CD8-positive, alpha-beta memory T cell (primary cell): ENCODE measurements around the gene CRISPLD2. TPM values are rescaled to one million over a fixed set of nuclear protein-coding genes. Genes with fewer than 3 reads are reported as not detected.

Experiments
- CTCF ChIA-PET: fragments of 350-600 bp; sonication (Branson Sonifier 250); formaldehyde crosslinking; loops from one replicate; lab custom pipeline; 2021; ENCODE audit warnings: antibody characterized with exemption; lab: Charles Lee
- POLR2A ChIA-PET: fragments of 350-600 bp; sonication (Branson Sonifier 250); formaldehyde crosslinking; loops from one replicate; lab custom pipeline; 2021; ENCODE audit warnings: antibody characterized with exemption; lab: Charles Lee
- DNase-seq, 5 donors: peaks; one replicate each; pipeline versions ENCODE4 v3.0.0 to v3.0.0-alpha.2; 2020 to 2022; ENCODE audit warnings: mixed read lengths in 1 of 5
- H3K27ac ChIP-seq: one replicate; pipeline ENCODE4 v1.7.0; 2013; ENCODE audit warnings: low read depth, mild to moderate bottlenecking, low read length, moderate library complexity
- H3K27me3 ChIP-seq: 2 replicates; pipeline ENCODE4 v1.7.0; 2013; ENCODE audit warnings: low read length, mild to moderate bottlenecking; ENCODE audit not compliant: insufficient read depth, poor library complexity, severe bottlenecking
- H3K36me3 ChIP-seq: 2 replicates; pipeline ENCODE4 v1.7.0; 2013; ENCODE audit warnings: mild to moderate bottlenecking, low read length, moderate library complexity; ENCODE audit not compliant: insufficient read depth
- H3K4me1 ChIP-seq: 2 replicates; pipeline ENCODE4 v1.7.0; 2013; ENCODE audit warnings: mild to moderate bottlenecking, low read length, moderate library complexity; ENCODE audit not compliant: insufficient read depth
- H3K4me3 ChIP-seq: 2 replicates; pipeline ENCODE4 v1.7.0; 2013; ENCODE audit warnings: mild to moderate bottlenecking, low read length
- H3K9me3 ChIP-seq: 2 replicates; pipeline ENCODE4 v1.7.0; 2013; ENCODE audit warnings: mild to moderate bottlenecking, low read length
- H3K27ac Mint-ChIP-seq, 8 donors: one replicate each; pipeline ENCODE4 v1.8.0; 2020 to 2021; ENCODE audit warnings: mixed read lengths in 8 of 8, mild to moderate bottlenecking in 6 of 8, inconsistent platforms in 3 of 8, moderate library complexity in 3 of 8
- H3K27me3 Mint-ChIP-seq, 2 donors: one replicate each; pipeline ENCODE4 v1.8.0; 2020 to 2021; ENCODE audit warnings: mixed read lengths in 2 of 2, mild to moderate bottlenecking in 1 of 2, moderate library complexity in 1 of 2
- H3K36me3 Mint-ChIP-seq, 3 donors: one replicate each; pipeline ENCODE4 v1.8.0; 2020 to 2021; ENCODE audit warnings: mixed read lengths in 3 of 3, inconsistent platforms in 1 of 3, mild to moderate bottlenecking in 1 of 3
- H3K4me1 Mint-ChIP-seq, 3 donors: one replicate each; pipeline ENCODE4 v1.8.0; 2020 to 2021; ENCODE audit warnings: mixed read lengths in 3 of 3, inconsistent platforms in 1 of 3, mild to moderate bottlenecking in 1 of 3
- H3K4me3 Mint-ChIP-seq, 7 donors: one replicate each; pipeline ENCODE4 v1.8.0; 2020 to 2021; ENCODE audit warnings: mixed read lengths in 7 of 7, mild to moderate bottlenecking in 6 of 7, moderate library complexity in 4 of 7, inconsistent platforms in 2 of 7
- H3K9me3 Mint-ChIP-seq, 5 donors: one replicate each; pipeline ENCODE4 v1.8.0; 2020 to 2022; ENCODE audit warnings: mixed read lengths in 5 of 5, mild to moderate bottlenecking in 3 of 5, moderate library complexity in 2 of 5, inconsistent platforms in 1 of 5
- polyA plus RNA-seq: library from polyadenylated mRNA; unstranded; fragments of 300-500 nt; fragmentation: Illumina TruSeq; gene quantifications from one replicate; pipeline ENCODE4 v1.2.3, GENCODE V29; 2021
- total RNA-seq, 2 experiments: library from RNA; stranded (reverse); gene quantifications; one replicate each; pipeline ENCODE4 v1.2.3, GENCODE V29; 2021

Gene CRISPLD2
- total and polyA plus RNA-seq, 3 experiments from 2014 or later, result 0.04 to 0.05 TPM; not detected in 1

DNA sequence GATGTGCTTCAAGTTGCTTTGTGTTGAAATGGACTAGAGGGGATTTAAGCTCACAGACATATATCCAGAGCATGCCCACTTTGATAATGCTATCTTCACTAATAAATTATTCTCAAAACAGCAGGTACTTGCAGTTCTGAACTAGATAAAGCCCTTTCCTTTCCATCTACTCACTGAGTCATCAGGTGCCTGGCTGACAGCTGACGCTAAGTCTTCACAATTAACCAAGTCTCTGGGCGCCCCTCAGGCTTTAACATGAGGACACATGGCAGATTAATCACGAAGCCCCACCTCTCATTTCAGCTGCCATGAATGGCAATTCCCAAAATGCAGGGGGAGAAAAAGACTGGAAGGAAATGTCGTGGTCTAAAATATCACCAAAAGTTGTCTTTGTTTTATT lies 29.5 kb upstream of the CRISPLD2 start:
- POLR2A ChIA-PET, result no interaction called here
- Mint-ChIP-seq H3K4me3 (no peak overlapping the region), H3K4me1 (no peaks in the 10 kb centered on the region), H3K36me3 (peaks cover 0 to 11% (median 6%) of the 10 kb centered on the region in 3 donors), H3K27me3 (no peaks in the 10 kb centered on the region), H3K9me3 (no peaks in the 10 kb centered on the region), H3K27ac (no peak overlapping the region)
- Histone ChIP-seq H3K27me3 (no peaks in the 10 kb centered on the region), H3K27ac (no peak overlapping the region), H3K4me3 (no peak overlapping the region), H3K4me1 (no peaks in the 10 kb centered on the region), H3K9me3 (no peaks in the 10 kb centered on the region), H3K36me3 (no peaks in the 10 kb centered on the region)
- CTCF ChIA-PET, result no interaction called here
- DNase-seq, result no peak

DNA sequence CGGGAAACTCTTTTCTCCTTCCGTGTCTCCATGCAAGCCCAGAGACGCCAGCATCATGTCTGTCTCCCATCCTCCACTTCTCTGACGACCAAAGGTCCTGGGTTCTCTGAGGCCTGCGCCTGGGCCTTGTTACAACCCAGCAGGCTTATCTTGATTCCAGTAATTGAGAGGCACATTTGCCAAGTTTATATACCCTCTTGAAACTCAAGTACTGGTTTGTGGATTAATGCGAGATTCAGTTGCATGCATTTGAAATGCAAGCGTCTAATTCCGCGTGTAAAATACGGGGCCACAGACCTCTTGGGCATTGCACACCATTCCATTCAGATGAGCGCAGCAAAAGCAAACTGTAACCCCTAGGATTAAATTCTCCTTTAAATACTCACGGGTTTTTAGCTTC lies 28.7 kb upstream of the CRISPLD2 start:
- no peak overlapping the region for H3K27ac Mint-ChIP-seq
- no peaks in the 10 kb centered on the region for H3K36me3 ChIP-seq
- no peaks in the 10 kb centered on the region for H3K9me3 Mint-ChIP-seq
- ChIA-PET POLR2A (no interaction called here), CTCF (no interaction called here)
- no peaks in the 10 kb centered on the region for H3K27me3 Mint-ChIP-seq
- no peaks in the 10 kb centered on the region for H3K4me1 Mint-ChIP-seq
- H3K4me3 ChIP-seq, result no peak overlapping the region
- H3K4me1 ChIP-seq, result no peaks in the 10 kb centered on the region
- no peaks in the 10 kb centered on the region for H3K9me3 ChIP-seq
- H3K27ac ChIP-seq, result no peak overlapping the region
- no peak for DNase-seq
- H3K36me3 Mint-ChIP-seq, result peaks cover 0 to 11% (median 6%) of the 10 kb centered on the region in 3 donors
- no peaks in the 10 kb centered on the region for H3K27me3 ChIP-seq
- no peak overlapping the region for H3K4me3 Mint-ChIP-seq

DNA sequence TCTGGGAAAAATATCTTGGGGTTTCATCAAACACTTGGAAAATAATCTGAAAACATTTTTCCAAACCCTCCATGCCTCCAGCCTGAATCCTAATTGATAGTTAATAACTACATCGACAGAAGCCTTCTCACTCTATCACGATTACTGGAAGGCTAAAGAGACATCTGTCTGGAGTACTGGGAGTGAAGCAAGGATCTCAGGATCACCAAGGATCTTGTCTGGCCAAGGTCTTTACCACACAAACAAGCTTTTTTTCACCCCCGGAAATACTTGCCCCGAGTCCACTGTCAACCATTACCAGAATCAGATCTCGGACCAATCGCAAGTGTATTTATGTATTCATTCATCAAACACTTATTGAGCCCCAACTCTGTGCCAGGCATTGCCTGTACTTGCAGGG lies 28.3 kb upstream of the CRISPLD2 start:
- H3K4me3 Mint-ChIP-seq, result no peak overlapping the region

DNA sequence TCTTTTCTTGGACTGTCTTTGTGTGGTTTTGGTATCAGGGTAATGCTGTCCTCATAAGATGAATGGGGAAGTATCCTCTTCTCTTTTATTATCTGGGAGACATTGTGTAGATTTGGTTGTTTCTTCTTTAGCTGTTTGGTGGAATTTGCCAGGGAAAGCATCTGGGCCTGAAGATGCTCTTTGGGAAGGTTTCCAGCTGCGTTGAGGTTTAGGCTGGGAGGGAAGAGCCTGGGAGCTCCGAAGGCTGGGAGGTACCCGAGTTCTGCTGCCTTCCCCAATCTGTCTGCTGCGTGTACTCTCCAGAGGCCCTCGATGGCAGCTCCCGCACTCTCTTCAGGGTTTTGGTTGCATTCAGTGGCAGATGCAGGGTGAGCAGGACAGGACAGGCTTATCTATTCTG lies 25.6 kb upstream of the CRISPLD2 start:
- H3K4me1 Mint-ChIP-seq, result no peaks in the 10 kb centered on the region
- no peak overlapping the region for H3K27ac ChIP-seq

More for the DNA sequence above, 28.3 kb upstream of the CRISPLD2 start:
- Histone ChIP-seq H3K27me3 (no peaks in the 10 kb centered on the region), H3K4me3 (no peak overlapping the region), H3K9me3 (no peaks in the 10 kb centered on the region), H3K4me1 (no peaks in the 10 kb centered on the region), H3K27ac (no peak overlapping the region), H3K36me3 (no peaks in the 10 kb centered on the region)
- no peak for DNase-seq
- H3K27me3 Mint-ChIP-seq, result no peaks in the 10 kb centered on the region
- CTCF ChIA-PET, result no interaction called here
- H3K36me3 Mint-ChIP-seq, result peaks cover 0 to 13% (median 6%) of the 10 kb centered on the region in 3 donors
- H3K27ac Mint-ChIP-seq, result peak overlapping the region in 1 of 8 donors; percentile 45
- POLR2A ChIA-PET, result no interaction called here
- H3K9me3 Mint-ChIP-seq, result no peaks in the 10 kb centered on the region
- H3K4me1 Mint-ChIP-seq, result no peaks in the 10 kb centered on the region

DNA sequence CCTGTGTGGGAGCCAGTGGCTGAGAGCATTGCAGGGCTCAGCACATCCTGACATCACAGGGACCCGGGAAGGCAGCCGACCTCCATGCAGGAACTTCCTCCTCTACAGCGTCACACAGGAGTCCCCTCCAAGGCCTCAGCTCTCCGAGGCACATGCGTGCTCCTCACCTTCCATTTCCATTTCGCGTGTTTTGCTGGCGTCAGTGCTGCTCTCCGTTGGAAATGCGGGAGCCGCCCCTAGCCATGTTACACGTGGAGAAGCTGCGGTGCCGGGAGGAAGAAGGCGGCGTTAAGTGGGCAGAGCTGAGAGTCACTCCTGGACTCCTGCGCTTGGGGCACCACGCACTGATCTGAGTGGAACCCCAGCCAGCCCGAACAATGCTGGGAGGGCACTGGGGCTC lies 25.2 kb upstream of the CRISPLD2 start:
- no peak overlapping the region for H3K27ac Mint-ChIP-seq
- H3K4me1 ChIP-seq, result no peaks in the 10 kb centered on the region
- peaks cover 0 to 11% (median 6%) of the 10 kb centered on the region in 3 donors for H3K36me3 Mint-ChIP-seq
- CTCF ChIA-PET, result no interaction called here
- no peaks in the 10 kb centered on the region for H3K27me3 ChIP-seq
- H3K9me3 Mint-ChIP-seq, result no peaks in the 10 kb centered on the region
- no peak overlapping the region for H3K4me3 ChIP-seq
- H3K36me3 ChIP-seq, result no peaks in the 10 kb centered on the region
- peaks cover 0 to 3% of the 10 kb centered on the region in 2 donors for H3K27me3 Mint-ChIP-seq
- no peaks in the 10 kb centered on the region for H3K9me3 ChIP-seq
- no peak overlapping the region for H3K27ac ChIP-seq
- no peak for DNase-seq
- POLR2A ChIA-PET, result no interaction called here
- no peaks in the 10 kb centered on the region for H3K4me1 Mint-ChIP-seq
- H3K4me3 Mint-ChIP-seq, result no peak overlapping the region

More for the DNA sequence above, 25.6 kb upstream of the CRISPLD2 start:
- CTCF ChIA-PET, result interaction anchor here (0.7 kb wide), 1 partner anchor 21 kb away, joined by 3 read pairs; no protein-coding TSS in a partner anchor
- H3K36me3 Mint-ChIP-seq, result peaks cover 0 to 11% (median 6%) of the 10 kb centered on the region in 3 donors
- Histone ChIP-seq H3K27me3 (no peaks in the 10 kb centered on the region), H3K36me3 (no peaks in the 10 kb centered on the region), H3K4me1 (no peaks in the 10 kb centered on the region), H3K4me3 (no peak overlapping the region), H3K9me3 (no peaks in the 10 kb centered on the region)
- no peak overlapping the region for H3K27ac Mint-ChIP-seq
- no peaks in the 10 kb centered on the region for H3K9me3 Mint-ChIP-seq
- H3K4me3 Mint-ChIP-seq, result no peak overlapping the region
- POLR2A ChIA-PET, result no interaction called here
- DNase-seq, result no peak
- peaks cover 0 to 3% of the 10 kb centered on the region in 2 donors for H3K27me3 Mint-ChIP-seq

DNA sequence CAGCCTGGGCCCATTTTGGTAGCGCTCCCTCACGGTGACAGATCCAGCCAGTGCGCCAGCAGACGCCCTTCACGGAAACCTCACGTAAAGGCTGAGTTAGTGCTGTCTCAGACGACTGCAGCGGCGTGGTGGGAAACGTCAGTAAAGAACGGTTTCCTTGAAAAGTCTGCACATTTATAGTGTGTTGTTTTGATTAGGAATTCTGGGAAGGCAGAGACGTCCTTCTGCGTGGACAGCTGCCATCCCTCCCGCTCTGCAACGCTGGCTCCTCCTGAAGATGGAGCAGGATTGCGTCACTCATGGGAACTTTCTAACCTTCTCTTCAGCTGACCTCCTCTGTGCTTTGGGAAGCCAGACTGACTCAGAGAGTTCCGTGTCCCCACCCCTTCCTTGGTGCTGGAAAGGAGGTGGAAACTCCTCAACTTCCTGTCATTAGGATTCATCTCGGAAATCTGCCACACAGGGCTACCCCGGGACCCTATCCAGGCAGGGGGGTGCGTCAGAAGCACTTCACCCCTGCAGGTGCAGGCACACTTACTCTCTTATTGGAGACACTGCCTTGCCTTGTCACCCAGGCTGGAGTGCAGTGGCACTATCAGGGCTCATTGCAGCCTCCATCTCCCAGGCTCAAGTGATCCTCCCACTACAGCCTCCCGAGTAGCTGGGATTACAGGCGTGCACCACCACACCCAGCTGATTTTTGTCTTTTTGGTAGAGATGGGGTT lies 24.3 kb upstream of the CRISPLD2 start:
- H3K27me3 ChIP-seq, result no peaks in the 10 kb centered on the region
- Mint-ChIP-seq H3K4me1 (no peaks in the 10 kb centered on the region), H3K9me3 (no peaks in the 10 kb centered on the region), H3K27ac (peak overlapping the region in 1 of 8 donors; percentile 5), H3K36me3 (peaks cover 0 to 10% (median 3%) of the 10 kb centered on the region in 3 donors), H3K27me3 (peaks cover 0 to 3% of the 10 kb centered on the region in 2 donors), H3K4me3 (no peak overlapping the region)
- H3K36me3 ChIP-seq, result no peaks in the 10 kb centered on the region
- DNase-seq, result no peak
- no peak overlapping the region for H3K4me3 ChIP-seq
- POLR2A ChIA-PET, result no interaction called here
- CTCF ChIA-PET, result no interaction called here
- no peaks in the 10 kb centered on the region for H3K9me3 ChIP-seq
- H3K4me1 ChIP-seq, result no peaks in the 10 kb centered on the region
- H3K27ac ChIP-seq, result no peak overlapping the region

DNA sequence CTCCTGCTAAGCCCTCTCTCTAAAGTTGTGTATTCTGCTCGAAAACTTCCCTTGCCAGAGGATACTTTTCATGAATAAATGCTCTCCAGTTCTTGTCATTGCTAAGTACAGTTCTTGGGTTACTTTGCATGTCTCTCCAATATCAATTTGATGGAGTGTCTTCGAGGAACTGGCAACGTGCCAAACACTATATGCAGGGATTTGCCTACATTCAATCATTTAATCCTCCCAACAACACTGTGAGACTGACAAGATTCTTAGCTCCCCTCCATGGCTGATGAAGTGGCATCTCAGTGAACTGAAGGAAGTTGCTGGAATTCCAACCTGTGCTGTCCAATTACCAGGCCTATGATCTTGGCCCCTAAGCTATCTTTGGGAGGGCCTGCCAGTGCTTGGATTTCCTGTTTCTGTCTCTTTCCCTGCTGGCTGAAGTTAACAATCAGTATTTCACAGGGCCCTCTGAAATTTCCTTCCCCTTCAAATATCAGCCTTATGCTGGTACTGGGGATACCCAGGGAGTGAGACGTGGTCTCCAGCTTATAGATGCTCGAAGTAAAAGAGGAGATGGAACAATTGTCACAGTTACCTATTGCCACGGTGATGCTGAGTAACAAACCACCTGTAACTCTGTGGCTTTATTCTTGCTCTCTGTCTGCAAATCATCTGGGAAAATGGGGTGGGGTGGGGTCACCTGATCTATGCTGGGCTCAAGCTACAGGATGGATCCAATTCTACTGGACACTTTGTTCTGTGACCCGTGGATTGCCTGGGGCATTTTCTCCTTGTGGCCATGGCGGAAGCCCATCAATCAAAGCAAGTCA lies 19.4 kb upstream of the CRISPLD2 start:
- H3K4me3 Mint-ChIP-seq, result no peak overlapping the region
- H3K36me3 ChIP-seq, result no peaks in the 10 kb centered on the region
- peaks cover 4 to 8% of the 10 kb centered on the region in 2 donors for H3K27me3 Mint-ChIP-seq
- CTCF ChIA-PET, result interaction anchor here (0.9 kb wide), 1 partner anchor 47 kb away, joined by 4 read pairs; no protein-coding TSS in a partner anchor
- POLR2A ChIA-PET, result no interaction called here
- no peak for DNase-seq
- H3K4me1 ChIP-seq, result no peaks in the 10 kb centered on the region
- no peak overlapping the region for H3K27ac ChIP-seq
- peaks cover 0 to 3% (median 0%) of the 10 kb centered on the region in 3 donors for H3K36me3 Mint-ChIP-seq
- H3K4me3 ChIP-seq, result no peak overlapping the region
- H3K27ac Mint-ChIP-seq, result no peak overlapping the region
- no peaks in the 10 kb centered on the region for H3K27me3 ChIP-seq
- H3K9me3 Mint-ChIP-seq, result no peaks in the 10 kb centered on the region
- H3K4me1 Mint-ChIP-seq, result no peaks in the 10 kb centered on the region
- H3K9me3 ChIP-seq, result no peaks in the 10 kb centered on the region

DNA sequence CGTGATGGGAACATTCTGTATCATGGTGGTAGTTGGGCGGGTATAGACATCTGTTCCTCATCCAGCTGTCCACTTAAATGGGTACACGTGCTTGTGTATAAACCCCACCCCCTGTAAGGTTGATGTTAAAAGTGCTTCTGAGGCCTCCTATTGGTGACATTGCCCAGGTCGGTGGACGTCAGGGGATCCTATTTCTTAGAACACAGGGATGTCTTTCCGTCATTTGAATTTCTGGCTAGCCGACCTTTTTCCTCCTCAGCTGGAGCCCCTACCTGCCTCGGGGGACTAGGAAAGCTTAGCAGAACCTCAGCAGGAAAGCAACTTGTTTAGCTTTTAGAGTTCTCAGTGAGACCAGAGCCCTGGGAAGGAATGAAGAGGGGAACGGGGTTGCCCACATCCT lies 16.6 kb upstream of the CRISPLD2 start:
- CTCF ChIA-PET, result no interaction called here
- no peak for DNase-seq
- Mint-ChIP-seq H3K36me3 (no peaks in the 10 kb centered on the region), H3K4me1 (peaks cover 0 to 5% (median 0%) of the 10 kb centered on the region in 3 donors), H3K27me3 (peaks cover 12 to 14% of the 10 kb centered on the region in 2 donors), H3K27ac (no peak overlapping the region), H3K4me3 (no peak overlapping the region), H3K9me3 (no peaks in the 10 kb centered on the region)
- Histone ChIP-seq H3K4me1 (no peaks in the 10 kb centered on the region), H3K4me3 (no peak overlapping the region), H3K27ac (no peak overlapping the region), H3K9me3 (no peaks in the 10 kb centered on the region), H3K27me3 (no peaks in the 10 kb centered on the region), H3K36me3 (no peaks in the 10 kb centered on the region)
- POLR2A ChIA-PET, result no interaction called here
